Left lung (tissue), 10 donors: Measurements from ENCODE around the gene PLEKHO2. TPM values are rescaled to one million over a fixed set of nuclear protein-coding genes. Genes with fewer than 3 reads are reported as not detected.

ENCODE experiments used
- ATAC-seq: fragments of 200-7000 bp; cut with Tn5 transposase; one replicate; pipeline ENCODE4 v1.9.1; 2020; ENCODE audit warnings: moderate library complexity
- DNase-seq, 4 donors: peaks; one replicate each; pipeline ENCODE4 v3.0.0-alpha.2; 2013 to 2020
- H3K27ac ChIP-seq, 2 donors: fragments of 200-600 bp; sonication (generic) in 1 of 2; one replicate each; pipeline versions ENCODE4 v1.5.0 to v1.8.0; 2020 to 2021
- H3K27me3 ChIP-seq, 2 donors: fragments of 200-600 bp; sonication (generic) in 1 of 2; one replicate each; pipeline versions ENCODE4 v1.5.0 to v1.8.0; 2020 to 2021
- H3K36me3 ChIP-seq, 2 donors: fragments of 200-600 bp; sonication (generic) in 1 of 2; one replicate each; pipeline versions ENCODE4 v1.5.0 to v1.8.0; 2020 to 2021
- H3K4me1 ChIP-seq, 2 donors: fragments of 200-600 bp; one replicate each; pipeline ENCODE4 v1.8.0; 2021
- H3K4me3 ChIP-seq, 2 donors: fragments of 200-600 bp; sonication (generic) in 1 of 2; one replicate each; pipeline versions ENCODE4 v1.5.0 to v1.8.0; 2020 to 2021; ENCODE audit warnings: mild to moderate bottlenecking in 1 of 2
- H3K9me3 ChIP-seq, 2 donors: fragments of 200-600 bp; sonication (generic) in 1 of 2; one replicate each; pipeline versions ENCODE4 v1.5.0 to v1.8.0; 2020 to 2021
- intact Hi-C, 2 donors: fragments of 100-400 bp; cut with DNase I; formaldehyde crosslinking; loops; one replicate each; pipeline versions ENCODE4 v1.11.2 to v1.14.2; 2022
- polyA plus RNA-seq, 6 donors: library from polyadenylated mRNA; unstranded; fragments of 120-200 nt; gene quantifications; one replicate each; pipeline ENCODE4 v1.2.1, GENCODE V29; 2013; ENCODE audit not compliant: insufficient read length in 6 of 6
- total RNA-seq, 2 donors: library from RNA; stranded (reverse); fragmentation: NEBNext Ultra II Directional; extraction: Animal tissue kit (Norgen Biotek cat#: 25700); gene quantifications; one replicate each; pipeline ENCODE4 v1.2.1, GENCODE V29; 2021
- TF ChIP-seq, protein P1 (sequence below), 2 donors: fragments of 200-600 bp; sonication (generic) in 1 of 2; IDR thresholded peaks; one replicate each; pipeline versions ENCODE4 v1.5.0 to v1.8.0; 2021; ENCODE audit warnings: antibody characterized with exemption in 2 of 2
- donor health status: DM: no; HTN: yes; CAD: no.
- donor health status: DM: no; HTN: no; CAD: no.

Gene PLEKHO2
- total and polyA plus RNA-seq, 8 donors = 22.0 to 91.8 (median 26.7) TPM

DNA sequence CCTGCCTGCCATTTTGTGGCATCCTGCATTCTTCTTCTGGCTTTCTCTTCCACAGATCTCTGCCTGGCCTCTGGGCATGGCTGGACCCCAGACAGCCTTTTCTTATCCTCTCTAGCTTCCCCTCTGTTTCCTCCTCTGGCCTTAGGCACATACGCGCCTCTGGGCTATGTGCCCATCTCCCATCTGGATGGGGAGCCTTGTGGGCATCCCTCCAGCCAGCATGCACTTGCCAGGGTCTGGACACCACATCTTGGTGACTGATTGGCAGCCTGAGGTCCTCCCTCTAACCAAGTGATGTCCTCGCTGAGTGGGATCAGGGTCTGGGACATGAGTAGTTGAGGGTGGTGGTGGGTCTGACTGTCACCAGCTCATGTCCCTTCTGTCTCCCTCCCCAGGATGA lies 12.8 kb downstream of the PLEKHO2 start:
- H3K4me1 ChIP-seq = peaks cover 58 to 100% of the 10 kb centered on the region in 2 donors
- H3K36me3 ChIP-seq = peaks cover 0 to 99% of the 10 kb centered on the region in 2 donors
- TF ChIP-seq, protein P1, sequence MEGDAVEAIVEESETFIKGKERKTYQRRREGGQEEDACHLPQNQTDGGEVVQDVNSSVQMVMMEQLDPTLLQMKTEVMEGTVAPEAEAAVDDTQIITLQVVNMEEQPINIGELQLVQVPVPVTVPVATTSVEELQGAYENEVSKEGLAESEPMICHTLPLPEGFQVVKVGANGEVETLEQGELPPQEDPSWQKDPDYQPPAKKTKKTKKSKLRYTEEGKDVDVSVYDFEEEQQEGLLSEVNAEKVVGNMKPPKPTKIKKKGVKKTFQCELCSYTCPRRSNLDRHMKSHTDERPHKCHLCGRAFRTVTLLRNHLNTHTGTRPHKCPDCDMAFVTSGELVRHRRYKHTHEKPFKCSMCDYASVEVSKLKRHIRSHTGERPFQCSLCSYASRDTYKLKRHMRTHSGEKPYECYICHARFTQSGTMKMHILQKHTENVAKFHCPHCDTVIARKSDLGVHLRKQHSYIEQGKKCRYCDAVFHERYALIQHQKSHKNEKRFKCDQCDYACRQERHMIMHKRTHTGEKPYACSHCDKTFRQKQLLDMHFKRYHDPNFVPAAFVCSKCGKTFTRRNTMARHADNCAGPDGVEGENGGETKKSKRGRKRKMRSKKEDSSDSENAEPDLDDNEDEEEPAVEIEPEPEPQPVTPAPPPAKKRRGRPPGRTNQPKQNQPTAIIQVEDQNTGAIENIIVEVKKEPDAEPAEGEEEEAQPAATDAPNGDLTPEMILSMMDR (IDR thresholded peaks at IDR 0.05) = no peak
- DNase-seq = no peak
- no peak for ATAC-seq
- H3K27me3 ChIP-seq = no peaks in the 10 kb centered on the region
- H3K4me3 ChIP-seq = no peak overlapping the region
- no peaks in the 10 kb centered on the region for H3K9me3 ChIP-seq
- H3K27ac ChIP-seq = peak overlapping the region; percentile 78 to 85
- intact Hi-C loops = no loop called here

DNA sequence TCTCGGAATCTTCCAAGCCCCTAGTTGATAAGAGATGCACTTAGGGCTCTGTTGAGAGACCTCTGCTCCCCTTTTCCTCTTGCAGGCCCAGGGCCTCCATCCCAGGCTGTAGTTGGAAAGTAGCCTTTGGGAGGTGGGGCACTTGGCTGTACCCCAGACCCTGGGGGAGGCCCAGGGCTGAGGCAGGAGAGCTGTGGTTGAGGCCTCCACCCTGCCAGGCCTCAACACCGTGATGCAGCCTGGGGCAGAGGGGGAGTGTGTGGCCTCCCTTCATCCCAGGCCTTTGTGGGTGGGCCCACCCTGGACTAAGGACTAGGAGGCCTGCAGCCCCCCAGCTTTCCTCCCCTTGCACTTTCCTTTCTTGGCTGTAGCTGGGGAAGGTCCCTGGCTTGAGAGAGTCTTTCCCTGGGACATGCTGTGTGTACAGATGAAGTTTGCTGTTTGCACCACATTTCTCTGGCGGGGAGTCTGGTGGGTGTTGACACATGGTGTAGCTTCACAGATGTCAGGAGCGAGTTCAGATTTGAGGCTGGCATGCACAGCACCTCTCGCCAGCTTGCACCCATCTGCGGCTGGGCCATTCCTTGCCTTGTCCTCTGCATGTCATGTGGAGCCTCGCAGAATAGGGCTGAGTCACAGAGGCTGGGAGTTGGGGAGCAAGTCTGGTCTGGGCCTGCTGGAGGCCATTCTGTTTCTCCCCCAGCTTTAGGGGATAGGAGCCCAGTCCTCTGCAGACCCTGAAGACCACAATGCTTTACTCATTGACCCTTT lies 13.7 kb downstream of the PLEKHO2 start:
- TF ChIP-seq, protein P1 (IDR thresholded peaks at IDR 0.05) = no peak
- Histone ChIP-seq H3K27ac (peak overlapping the region; percentile 78 to 85), H3K36me3 (peaks cover 0 to 99% of the 10 kb centered on the region in 2 donors), H3K27me3 (no peaks in the 10 kb centered on the region), H3K4me1 (peaks cover 58 to 100% of the 10 kb centered on the region in 2 donors), H3K4me3 (no peak overlapping the region), H3K9me3 (no peaks in the 10 kb centered on the region)
- peak; percentile 6 for ATAC-seq
- DNase-seq = no peak
- intact Hi-C loops = no loop called here

DNA sequence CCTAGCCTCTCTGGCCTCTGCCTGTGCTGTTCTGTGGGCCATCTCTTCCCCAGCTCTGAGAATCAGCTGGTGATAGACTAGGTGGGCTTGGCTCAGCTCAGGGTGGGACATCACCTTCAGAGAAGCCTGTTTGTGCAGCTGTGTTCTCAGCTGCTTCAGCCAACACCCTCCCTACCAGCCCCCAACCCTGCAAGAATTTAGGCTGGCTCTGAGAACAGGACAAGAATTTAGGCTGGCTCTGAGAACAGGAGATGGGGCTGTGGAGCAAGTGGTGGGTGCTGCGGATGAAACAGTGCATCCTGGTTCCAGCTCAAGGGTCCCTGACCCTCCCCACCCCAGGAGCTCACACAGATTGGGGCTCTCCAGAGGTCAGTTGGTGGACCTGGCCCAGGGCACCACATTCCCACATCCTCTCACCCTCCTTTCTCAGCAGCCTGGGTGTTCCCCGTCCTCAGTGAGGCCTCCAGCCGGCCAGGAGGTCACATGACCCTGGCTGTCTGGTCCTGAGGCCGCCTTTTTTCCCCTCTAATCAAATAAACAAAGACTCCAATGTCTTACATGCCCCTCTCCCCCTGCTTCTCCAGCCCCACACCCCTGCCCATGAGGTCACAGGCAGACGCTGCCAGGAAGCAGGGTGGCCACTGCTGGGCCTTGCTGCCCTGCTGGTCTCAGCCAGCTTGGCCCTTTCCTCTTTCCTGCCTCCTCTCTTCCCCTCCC lies 14.9 kb downstream of the PLEKHO2 start:
- Histone ChIP-seq H3K9me3 (no peaks in the 10 kb centered on the region), H3K4me3 (peak overlapping the region in 1 of 2 donors; percentile 13), H3K27me3 (no peaks in the 10 kb centered on the region), H3K27ac (peak overlapping the region; percentile 78 to 85), H3K4me1 (peaks cover 49 to 100% of the 10 kb centered on the region in 2 donors), H3K36me3 (peaks cover 0 to 99% of the 10 kb centered on the region in 2 donors)
- TF ChIP-seq, protein P1 (IDR thresholded peaks at IDR 0.05) = no peak
- peak; percentile 55 for ATAC-seq
- DNase-seq = peak in 1 of 4 donors; percentile 49
- intact Hi-C loops = no loop called here

DNA sequence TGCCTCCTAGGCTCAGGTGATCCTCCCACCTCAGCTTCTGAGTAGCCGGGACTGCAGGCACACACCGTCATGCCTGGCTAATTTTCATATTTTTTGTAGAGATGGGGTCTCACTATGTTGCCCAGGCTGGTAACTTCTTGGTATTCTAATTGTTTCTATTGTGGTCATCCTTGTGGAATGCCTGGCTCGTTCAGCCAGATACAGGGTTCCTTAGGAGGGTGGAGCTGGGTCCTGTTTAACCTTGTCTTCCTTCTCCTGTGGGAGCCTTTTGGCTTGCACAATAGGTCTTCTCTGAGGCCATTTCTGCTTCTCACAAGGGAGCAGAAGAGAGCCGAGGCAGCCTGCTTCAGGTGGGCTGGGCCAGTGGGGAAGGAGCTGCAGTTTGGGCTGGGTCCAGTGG lies 15.7 kb downstream of the PLEKHO2 start:
- H3K36me3 ChIP-seq = peaks cover 0 to 99% of the 10 kb centered on the region in 2 donors
- no peaks in the 10 kb centered on the region for H3K27me3 ChIP-seq
- no peaks in the 10 kb centered on the region for H3K9me3 ChIP-seq
- intact Hi-C loops = no loop called here
- ATAC-seq (peak; percentile 9), DNase-seq (no peak)
- peak overlapping the region; percentile 78 to 85 for H3K27ac ChIP-seq
- TF ChIP-seq, protein P1 (IDR thresholded peaks at IDR 0.05) = no peak
- H3K4me3 ChIP-seq = peak overlapping the region in 1 of 2 donors; percentile 13
- H3K4me1 ChIP-seq = peaks cover 41 to 99% of the 10 kb centered on the region in 2 donors

DNA sequence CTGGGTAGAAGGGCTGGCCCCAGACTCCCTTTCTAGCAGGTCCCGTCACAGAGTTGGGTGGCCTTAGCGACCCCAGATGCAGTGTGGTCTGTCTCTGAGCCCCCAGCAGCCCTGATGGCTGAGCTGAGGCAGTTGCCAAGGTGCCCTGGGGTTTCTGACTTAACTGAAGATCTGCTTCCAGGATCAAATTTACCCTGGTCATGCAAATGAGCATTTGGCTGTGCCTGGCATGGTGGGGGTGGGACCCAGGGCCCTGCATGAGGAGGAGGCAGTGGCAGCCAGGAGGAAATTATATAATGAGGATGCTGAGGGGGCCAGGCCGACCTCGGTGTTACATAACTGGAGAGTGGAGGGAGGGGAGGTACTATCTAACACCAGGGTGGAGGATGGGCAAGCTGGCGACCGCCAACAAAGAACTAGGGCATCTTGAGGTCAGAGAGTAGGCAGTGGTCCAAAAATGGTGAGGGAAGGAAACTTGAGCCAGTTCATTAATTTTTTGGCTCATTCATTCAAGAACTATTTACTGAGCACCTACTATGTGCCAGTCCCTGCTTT lies 16.4 kb downstream of the PLEKHO2 start:
- ATAC-seq = no peak
- peaks cover 0 to 97% of the 10 kb centered on the region in 2 donors for H3K36me3 ChIP-seq
- no peak for DNase-seq

More for the DNA sequence above, 16.4 kb downstream of the PLEKHO2 start:
- Histone ChIP-seq H3K27me3 (no peaks in the 10 kb centered on the region), H3K4me1 (peaks cover 40 to 94% of the 10 kb centered on the region in 2 donors), H3K27ac (peak overlapping the region; percentile 78 to 85), H3K9me3 (no peaks in the 10 kb centered on the region), H3K4me3 (no peak overlapping the region)
- TF ChIP-seq, protein P1 (IDR thresholded peaks at IDR 0.05) = no peak
- intact Hi-C loops = no loop called here
